GM18951 (cell line): ENCODE measurements around the gene XBP1.
"Not testable (repeated sequence)": the region's sequence is repeated elsewhere in the genome, so short reads cannot be mapped to it uniquely, and the experiment has no call there.

Experiments
- POLR2A ChIP-seq: IDR thresholded peaks from 4 replicates; pipeline ENCODE4 v1.6.1; 2011; ENCODE audit warnings: mild to moderate bottlenecking; ENCODE audit not compliant: insufficient read length, insufficient read depth; ENCODE audit errors: extremely low read depth
- in situ Hi-C: fragments of 300-500 bp; cut with MboI; formaldehyde crosslinking; loops from one replicate; pipeline ENCODE4 v1.12.0; 2022; ENCODE audit warnings: low sequenced_read_pairs, mixed read lengths, inconsistent platforms; ENCODE audit not compliant: unreplicated experiment

The XBP1 gene

DNA sequence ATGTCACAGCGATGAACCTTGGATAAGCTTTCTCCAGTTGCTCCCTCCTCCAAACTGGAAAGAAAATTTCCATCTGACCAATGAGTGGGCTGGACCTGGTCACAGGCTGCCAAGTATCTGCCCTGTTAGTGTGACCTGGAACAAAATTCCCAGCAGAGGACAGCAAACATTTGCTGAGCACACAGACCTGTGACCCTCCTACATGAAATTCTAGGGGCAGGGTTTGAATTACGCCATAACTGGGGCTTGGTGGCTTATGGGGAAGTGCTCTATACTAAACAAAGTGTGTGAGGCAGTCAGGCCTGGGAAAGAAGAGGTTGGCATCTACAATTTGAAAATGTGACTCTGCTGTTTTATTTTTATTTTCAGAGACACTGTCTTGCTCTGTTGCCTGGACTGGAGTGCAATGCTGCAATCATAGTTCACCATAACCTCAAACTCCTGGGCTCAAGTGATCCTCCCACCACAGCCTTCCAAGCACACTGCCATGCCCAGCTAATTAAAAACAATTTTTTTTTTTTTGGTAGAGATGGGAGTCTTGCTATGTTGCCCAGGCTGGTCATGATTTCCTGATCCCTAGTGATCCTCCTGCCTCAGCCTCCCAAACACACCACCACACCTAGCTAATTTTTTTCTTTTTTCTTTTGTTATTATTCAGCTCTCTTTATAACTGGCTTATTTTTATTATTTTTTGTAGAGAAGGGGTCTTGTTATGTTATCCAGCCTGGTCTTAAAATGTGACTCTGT is 13.6 kb upstream of the XBP1 start:
- TF ChIP-seq POLR2A: no peak
- in situ Hi-C loops: no loop called here

- no peak for TF ChIP-seq POLR2A
- in situ Hi-C loops: no loop called here
Measured at GRCh38 chr22:28812516-28812915, 12.1 kb upstream of the XBP1 start.

- TF ChIP-seq POLR2A: no peak
- in situ Hi-C loops: no loop called here
Measured at GRCh38 chr22:28810821-28811491, 10.6 kb upstream of the XBP1 start.

DNA sequence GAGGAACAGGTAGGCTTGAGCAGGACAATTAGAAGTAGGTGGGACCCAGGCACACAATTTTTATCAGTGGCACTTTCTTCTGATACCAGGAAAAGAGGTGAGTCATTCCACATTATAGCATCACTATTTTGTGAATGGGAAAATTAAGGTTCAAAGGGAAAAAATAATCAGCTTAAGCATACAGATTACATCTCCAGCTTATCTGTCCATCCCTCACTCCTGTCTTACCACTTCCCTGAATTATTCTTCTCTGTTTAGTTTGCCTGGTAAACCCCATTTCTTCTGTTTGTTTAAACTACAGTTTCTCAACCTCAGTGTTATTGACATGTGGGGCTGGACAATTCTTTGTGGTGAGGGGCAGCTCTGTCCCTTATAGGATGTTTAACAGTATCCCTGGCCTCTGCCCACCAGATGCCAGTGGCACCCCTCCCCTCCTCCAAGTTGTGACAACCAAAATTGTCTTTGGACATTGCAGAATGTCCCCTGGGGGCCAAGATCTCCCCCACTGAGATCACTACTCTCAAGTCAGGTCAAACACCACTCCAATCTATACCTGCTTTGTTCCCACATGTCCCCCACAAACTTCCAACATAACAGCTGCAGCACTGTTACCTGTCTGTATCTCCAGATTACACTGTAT is 8.5 kb upstream of the XBP1 start:
- in situ Hi-C loops: no loop called here
- no peak for TF ChIP-seq POLR2A

DNA sequence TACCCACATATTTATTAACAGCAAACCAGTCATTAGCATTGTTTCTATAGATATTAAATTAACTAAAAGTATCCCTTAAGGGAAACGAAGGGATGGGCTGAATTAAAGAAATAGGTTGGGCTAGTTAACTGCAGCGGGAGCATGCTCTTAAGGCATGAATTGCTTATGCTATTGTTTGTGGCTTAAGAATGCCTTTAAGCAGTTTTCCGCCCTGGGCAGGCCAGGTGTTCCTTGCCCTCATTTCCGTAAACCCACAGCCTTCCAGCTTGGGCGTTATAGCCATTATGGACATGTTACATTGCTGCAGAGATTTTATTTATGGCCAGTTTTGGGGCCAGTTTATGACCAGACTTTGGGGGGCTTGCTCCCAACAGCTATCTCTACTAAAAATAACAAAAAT is 5.1 kb upstream of the XBP1 start:
- in situ Hi-C loops: not testable (repeated sequence)

GRCh38 chr22:28802595-28803123 is 2.3 kb upstream of the XBP1 start:
- no peak for TF ChIP-seq POLR2A
- in situ Hi-C loops: no loop called here

DNA sequence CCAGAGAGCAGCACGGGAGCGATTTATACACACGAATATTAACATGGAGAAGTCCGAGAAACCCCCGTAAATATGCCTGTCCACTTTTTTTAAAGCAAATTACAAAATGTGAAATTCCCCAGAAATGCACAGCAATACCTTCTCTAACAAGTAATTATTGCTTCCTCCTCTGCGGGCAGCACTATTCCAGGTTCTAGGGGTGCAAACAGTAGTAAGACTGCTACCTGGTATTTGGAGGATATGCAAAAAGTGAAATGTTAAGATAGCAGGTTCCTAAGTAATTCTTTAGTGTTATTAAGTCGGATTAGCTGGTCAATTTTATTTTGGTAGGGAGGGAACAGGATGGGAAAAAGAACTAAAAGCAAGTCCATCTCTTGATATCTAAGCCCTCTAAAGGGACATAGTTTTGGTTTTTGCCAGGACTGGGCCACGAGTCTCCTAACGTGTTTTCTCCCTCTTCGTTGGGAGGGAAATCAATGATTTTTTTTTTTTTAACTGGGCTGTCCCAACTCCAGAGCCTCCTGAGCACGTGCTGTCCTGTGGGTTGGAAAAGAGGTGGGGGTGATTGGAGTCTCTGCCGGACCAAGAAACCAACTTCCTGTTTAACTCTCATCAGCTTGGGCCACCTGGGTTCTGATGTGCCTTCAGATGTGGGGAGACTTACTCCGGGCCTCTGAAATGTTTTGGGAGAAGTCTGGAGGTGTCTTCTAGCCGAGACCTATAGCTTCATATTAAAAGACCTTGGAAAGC is 1.7 kb upstream of the XBP1 start:
- no peak for TF ChIP-seq POLR2A
- in situ Hi-C loops: no loop called here

DNA sequence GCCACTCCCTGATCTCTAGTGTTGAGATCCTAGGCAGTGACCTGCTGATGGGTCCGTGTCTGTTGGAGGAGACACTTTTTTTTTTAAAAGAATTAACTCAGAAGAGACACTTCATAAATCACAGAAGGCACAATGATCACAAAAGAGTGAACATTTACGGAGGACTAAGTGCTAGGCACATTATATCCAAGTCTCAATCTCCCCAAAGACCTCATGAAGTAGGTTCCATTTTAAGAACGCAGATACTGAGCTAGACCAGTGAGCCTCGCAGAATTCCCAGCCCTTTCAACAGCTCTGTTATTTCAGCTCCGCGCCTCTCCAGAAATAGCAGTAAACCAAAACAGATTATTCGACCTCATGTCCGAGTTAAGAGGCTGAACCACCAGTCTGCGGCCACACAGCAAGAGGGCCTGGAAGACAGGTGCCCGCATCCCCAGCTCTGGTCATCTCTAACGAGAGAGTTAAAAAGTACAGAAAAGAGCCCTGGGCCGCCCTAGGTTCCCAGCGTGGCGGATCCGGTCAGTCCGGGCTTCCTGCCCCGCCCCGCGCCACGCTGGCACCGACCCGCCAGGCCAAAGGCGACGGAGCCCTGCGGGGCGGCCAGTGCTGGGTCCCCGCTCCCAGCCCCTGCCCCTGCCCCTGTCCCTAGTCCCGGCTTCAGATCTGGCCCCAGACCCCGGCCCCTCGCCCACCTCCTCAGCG is 612 bp downstream of the XBP1 start:
- TF ChIP-seq POLR2A: no peak
- in situ Hi-C loops: no loop called here

- in situ Hi-C loops: no loop called here
- peak; percentile 17 for TF ChIP-seq POLR2A
Measured at GRCh38 chr22:28798810-28799605, 1.4 kb downstream of the XBP1 start.

- in situ Hi-C loops: no loop called here
Measured at GRCh38 chr22:28795932-28796856, 4.2 kb downstream of the XBP1 start.

More at GRCh38 chr22:28795932-28796856, 4.2 kb downstream of the XBP1 start:
- TF ChIP-seq POLR2A: peak; percentile 49
